ENCODE measurements around the gene IGSF21.

Gene IGSF21

GRCh38 chr1:18174037-18174436, 66.4 kb downstream of the IGSF21 start:
- DNase-seq (ENCODE audit: insufficient read length, low spot score): no peak
- FAIRE-seq: no peak

DNA sequence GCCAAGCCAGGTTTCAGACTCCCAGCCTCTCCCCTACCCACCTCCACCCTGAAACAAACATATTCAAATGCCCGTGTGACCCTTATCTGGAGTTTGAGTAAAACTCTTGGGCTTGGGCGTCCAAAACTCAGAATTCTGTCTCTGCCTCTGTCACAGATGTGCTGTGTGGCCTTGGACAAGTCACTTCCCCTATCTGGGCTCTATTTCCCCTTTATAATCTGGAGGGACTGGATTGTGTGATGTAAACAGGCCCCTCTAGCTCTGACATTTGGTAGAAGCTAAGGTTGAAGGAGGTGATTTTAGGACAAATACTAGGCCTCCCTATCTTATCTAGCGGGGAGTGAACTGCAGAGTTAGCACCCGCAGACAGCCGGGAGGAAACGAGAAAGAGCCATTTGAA, 67.5 kb downstream of the IGSF21 start:
- no peak for DNase-seq (ENCODE audit: insufficient read length, low spot score)

DNA sequence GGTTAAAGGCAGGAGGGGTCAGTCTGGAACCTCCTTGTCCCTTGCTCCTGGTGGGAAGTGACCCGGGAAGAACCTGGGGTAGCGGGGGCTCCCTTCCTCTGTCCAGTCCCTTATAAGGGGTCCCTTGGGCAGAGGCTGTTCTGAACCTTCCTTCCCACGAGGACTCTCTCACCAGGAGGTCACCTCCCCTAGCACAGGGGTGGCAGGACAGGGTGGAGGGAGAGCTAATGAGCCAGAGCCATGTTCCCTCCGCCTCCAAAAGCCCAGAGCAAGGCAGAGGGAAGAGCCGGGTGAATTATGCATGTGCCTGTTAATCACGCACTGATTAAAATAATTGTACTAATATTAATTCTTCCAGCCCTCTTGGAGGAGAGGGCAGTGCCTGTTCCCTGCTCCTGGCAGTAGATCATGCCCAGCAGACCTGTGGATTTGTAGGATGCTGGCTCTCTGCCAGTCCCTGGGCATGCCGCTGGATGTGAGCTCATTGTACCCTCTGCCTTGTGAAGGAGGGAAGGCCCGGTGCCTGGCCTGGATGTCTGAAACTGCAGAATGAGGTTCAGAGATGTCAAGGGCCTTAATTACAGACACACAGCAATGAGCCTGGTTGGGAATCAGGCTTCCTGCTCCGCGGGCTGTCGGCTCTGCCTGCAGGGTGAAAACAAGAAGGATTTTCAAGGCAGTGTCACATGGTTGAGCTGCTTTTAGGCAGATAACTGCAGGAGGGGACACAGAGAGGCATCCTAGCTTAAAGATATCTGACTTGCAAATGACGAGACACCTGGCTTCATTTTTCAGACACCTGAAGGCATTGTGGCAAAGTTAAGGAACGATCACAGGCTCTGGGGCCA, 68.2 kb downstream of the IGSF21 start:
- DNase-seq (ENCODE audit: insufficient read length, low spot score): no peak

More for the DNA sequence above, 67.5 kb downstream of the IGSF21 start:
- no peak for FAIRE-seq

DNA sequence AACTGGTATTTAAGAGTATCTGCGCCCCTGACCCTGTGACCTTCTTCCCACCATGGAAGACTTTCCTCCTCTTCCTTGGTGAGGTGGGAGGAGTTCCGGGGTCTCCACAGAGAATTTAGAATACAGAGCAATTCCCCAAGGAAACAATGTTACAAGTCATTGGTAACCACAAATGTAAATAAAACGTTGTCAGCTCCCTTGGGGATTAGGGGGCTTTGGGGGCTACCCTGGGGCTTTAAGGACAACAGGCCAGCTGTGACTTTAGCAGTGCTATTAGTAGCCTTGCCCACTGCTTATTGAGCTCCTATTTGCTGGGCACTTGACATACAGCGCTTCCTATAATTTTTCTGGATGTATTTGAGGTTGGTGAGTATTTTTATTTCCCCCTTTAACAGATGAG, 69.0 kb downstream of the IGSF21 start:
- DNase-seq (ENCODE audit: insufficient read length, low spot score) (no peak), FAIRE-seq (no peak)

More for the DNA sequence above, 68.2 kb downstream of the IGSF21 start:
- no peak for FAIRE-seq

GRCh38 chr1:18178111-18178510, 70.5 kb downstream of the IGSF21 start:
- no peak for FAIRE-seq
- DNase-seq (ENCODE audit: insufficient read length, low spot score): peak; percentile 23

GRCh38 chr1:18179009-18179408, 71.4 kb downstream of the IGSF21 start:
- DNase-seq (ENCODE audit: insufficient read length, low spot score) (no peak), FAIRE-seq (no peak)

DNA sequence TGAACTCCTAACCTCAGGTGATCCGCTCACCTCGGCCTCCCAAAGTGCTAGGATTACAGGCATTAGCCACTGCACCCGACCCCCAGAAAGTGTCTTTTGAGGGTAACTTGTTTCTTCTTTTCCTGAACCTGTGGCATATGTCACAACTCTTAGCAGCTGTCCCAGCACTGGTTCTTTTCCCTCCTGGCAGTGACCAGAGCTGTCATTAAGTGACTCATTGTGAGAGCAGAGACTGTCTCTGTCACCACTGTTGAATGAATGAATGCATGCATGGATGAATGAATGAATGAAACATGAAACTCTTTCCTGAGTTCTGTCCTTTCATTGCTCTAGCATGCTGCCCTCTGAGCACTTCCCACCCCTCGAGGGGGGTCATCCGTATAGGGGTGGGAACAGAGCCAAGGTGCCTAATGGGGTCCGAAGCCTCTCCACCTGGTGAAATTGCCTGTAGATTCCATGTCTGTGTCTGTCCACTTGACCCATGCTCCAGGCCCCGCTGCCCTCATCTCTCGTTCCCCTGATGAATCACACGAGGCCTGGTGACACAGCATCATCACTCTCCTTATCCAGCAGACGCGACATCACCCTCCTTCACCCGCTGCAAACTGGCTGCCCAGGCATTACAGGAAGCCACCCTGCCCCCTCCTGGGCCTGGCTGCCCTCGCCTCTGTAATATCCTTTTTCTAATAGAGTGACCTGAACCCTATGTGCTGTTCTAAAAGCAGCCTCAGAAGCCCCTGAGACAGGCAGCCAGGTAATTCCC, 75.0 kb downstream of the IGSF21 start:
- DNase-seq (ENCODE audit: insufficient read length, low spot score) (no peak), FAIRE-seq (no peak)

- FAIRE-seq: no peak
- DNase-seq (ENCODE audit: insufficient read length, low spot score): no peak
These were observed 75.9 kb downstream of the IGSF21 start for GRCh38 chr1:18183533-18183932.

DNA sequence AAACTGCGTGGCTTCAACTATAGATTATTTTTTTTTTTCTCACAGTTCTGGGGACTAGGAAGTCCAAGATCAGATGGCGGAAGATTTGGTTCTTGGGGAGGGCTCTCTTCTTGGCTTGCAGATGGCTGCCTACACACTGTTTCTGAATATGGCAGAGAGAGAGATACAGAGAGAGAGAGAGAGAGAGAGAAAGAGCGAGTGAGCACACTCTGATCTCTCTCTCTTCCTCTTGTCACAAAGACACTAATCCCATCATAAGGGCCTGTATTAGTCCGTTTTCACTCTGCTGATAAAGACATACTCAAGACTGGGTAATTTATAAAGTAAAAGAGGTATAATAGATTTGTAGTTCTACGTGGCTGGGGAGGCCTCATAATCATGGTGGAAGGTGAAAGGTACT, 79.5 kb downstream of the IGSF21 start:
- DNase-seq (ENCODE audit: insufficient read length, low spot score) (no peak), FAIRE-seq (no peak)

DNA sequence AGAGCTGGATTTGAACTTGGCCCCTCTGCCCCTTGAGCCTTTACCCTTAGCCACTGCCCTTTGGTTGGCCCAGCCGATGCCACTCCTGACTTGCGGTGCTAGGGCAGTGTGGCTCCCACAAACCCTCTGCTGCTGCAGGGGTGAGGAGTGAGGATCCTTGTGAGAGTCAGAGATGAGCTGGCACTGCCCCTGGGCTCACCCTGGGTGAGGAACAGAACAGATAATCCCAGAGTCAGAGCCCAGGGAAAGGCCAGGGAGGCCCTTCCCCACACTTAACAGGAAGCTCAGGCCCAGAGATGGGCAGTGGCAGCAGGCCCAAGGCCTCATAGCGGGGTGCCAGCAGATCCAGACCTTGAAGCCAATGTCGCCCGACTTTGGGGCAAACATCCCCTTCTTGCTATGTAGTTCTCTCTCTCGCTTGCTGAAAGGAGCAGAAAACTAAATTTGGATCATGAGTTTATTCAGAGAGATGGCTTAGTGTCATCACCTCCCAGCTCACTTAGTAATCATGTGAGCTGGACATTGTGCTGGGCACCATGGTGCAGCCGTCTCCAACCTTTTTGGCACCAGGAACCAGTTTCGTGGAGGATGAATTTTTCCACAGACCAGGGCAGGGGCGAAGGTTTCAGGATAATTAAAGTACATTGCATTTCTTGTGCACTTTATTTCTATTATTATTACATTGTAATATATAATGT, 81.4 kb downstream of the IGSF21 start:
- DNase-seq (ENCODE audit: insufficient read length, low spot score) (no peak), FAIRE-seq (no peak)

DNA sequence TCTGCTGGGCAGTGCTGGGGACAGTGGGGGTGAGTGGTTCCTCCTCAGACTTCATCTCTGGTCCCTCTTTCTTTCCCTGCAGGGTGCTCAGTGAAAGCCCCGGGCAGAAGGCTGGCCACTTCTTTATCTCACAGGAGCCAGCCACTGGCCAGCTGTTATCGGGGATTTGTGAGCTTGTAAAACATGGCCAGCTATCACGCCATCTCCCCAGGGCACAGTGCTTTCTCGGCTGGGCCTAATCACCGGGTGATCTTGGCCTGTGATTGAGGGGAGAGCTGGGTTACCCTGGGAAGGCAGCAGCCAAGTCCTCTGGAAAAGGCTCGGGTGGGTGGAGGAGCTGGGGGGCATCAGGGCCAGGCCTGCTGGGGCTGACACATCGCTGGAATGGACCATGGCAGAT, 83.0 kb downstream of the IGSF21 start:
- FAIRE-seq (no peak), DNase-seq (ENCODE audit: insufficient read length, low spot score) (no peak)

DNA sequence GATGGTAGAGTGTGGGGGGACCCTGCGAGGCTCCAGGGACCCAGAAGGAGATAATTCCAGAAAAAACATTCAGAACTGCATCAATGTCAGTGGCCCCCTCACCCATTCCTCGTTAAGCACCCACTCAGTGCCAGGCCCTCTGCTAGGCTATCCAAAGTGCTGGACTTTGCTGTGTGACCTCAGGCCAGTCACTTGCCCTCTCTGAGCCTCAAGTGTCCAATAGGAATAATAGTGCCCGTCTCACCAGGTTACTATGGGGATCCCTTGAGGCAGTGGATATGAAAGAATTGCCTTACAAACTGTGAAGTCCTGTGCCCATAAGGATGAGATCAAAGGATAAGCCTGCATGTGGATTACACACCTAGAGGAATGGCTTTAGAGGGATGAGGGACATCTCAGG, 83.4 kb downstream of the IGSF21 start:
- no peak for DNase-seq (ENCODE audit: insufficient read length, low spot score)
- FAIRE-seq: no peak

DNA sequence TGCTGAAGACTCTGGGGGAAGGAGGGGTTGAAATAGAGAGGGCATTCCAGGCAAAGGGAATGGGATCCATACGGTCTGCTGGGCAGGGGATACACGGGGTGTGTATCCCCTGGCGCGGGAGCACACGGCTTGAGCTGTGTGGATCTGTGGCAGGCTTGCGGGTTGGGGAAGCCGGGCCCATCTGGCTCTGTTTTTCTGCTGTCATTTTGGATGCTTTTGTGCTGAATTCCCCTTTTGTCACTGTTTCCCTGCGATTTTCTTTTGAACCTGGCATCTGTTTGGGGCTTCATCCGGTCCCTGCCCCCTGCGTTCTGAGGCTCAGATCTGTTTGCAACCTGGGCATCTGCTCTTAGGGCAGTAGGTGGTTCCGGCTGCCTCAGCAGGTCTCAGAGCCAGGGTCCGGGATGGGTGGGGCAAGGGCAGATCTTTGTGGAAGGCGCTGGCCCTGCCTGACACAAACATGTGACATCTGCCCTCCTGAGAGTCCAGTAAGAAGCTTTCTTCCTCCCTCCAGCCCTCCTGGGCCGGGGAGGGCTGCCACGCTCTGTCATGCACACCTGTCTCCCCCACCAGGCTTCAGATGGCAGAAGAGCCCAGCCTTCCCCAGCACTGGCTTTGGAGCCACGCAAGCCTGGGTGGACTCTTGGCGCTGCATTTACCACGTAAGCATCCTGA, 84.0 kb downstream of the IGSF21 start:
- FAIRE-seq (no peak), DNase-seq (ENCODE audit: insufficient read length, low spot score) (no peak)

DNA sequence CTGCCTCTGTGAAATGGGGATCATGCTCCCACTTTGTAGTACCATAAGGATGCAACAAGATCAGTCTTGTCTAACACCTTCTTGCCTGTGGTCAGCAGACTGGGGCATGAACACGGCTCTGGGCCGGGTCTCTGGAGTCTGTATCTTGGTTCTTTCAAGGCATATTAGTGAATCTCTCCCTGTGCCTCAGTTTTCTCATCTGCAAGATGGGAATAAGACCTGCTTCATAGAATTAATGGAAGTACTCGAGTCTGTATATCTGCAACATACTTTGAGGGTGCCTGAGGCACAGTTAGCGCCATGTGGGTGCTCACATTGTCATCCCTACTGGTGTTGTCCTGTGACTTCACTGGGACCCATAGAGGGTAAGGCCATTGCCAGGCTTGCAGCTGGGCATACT, 84.6 kb downstream of the IGSF21 start:
- FAIRE-seq (no peak), DNase-seq (ENCODE audit: insufficient read length, low spot score) (no peak)

DNA sequence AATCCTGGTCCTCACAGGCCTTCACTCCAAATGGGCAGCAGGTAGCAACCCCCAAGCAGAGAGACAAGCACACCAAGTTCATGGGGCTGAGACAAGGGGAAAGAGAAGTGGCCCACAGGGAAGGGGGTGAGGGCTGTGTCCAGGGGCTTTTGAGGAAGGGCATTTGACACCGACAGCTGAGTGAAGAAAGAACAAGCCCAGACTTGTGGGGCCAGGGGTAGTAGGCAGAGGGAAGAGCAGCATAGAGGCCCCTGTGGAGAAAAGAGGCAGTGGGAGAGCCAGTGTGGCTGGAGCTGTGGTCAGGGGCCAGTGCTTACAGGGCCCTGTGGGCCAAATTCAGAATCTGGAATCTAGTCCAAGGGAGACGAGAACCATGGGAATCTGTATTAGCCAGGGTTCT, 85.4 kb downstream of the IGSF21 start:
- FAIRE-seq: no peak

DNA sequence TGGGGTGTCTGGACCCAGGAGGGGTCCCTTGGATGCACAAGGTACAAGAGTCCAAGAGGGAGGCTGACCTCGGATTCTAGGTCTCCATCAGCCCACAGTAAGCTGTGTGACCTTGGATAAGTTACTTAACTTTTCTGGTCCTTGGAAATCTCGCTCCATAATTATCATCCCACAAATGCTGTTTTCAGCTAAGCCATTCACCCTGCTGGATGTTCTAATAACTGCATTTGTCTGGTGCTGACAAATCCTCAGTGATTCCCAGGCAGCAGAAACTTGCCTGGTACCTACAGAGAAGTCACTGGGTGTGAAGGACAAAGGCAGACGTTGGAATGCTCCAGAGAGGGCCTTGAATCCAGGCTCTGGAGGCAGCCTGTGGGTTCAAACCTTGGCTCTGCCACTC, 89.7 kb downstream of the IGSF21 start:
- FAIRE-seq (no peak), DNase-seq (ENCODE audit: insufficient read length, low spot score) (no peak)

More for the DNA sequence above, 85.4 kb downstream of the IGSF21 start:
- no peak for DNase-seq (ENCODE audit: insufficient read length, low spot score)

- no peak for FAIRE-seq
- DNase-seq (ENCODE audit: insufficient read length, low spot score): no peak
These were observed 90.7 kb downstream of the IGSF21 start for GRCh38 chr1:18198260-18198659.

DNA sequence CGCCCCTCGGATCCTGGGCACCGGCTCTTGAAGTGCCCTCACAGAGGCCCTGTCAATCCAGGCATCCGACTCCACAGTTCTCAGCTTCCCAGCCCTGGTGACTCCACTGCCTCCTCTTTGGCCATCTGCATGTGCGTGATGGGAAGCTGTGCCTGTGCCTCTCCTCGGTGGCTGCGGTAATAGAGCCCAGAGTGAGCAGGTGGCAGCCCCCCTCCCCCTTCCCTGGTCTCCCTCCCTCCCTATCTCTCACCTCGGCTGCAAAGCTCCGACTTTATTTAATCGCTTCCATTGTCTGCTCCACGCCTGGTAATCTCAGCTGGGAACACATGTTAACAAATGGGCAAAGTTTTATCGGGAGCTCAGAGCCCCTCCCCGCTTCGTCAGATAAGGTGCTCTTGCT, 91.9 kb downstream of the IGSF21 start:
- no peak for DNase-seq (ENCODE audit: insufficient read length, low spot score)
- FAIRE-seq: no peak

- no peak for DNase-seq (ENCODE audit: insufficient read length, low spot score)
- FAIRE-seq: no peak
These were observed 92.6 kb downstream of the IGSF21 start for GRCh38 chr1:18200136-18200717.

DNA sequence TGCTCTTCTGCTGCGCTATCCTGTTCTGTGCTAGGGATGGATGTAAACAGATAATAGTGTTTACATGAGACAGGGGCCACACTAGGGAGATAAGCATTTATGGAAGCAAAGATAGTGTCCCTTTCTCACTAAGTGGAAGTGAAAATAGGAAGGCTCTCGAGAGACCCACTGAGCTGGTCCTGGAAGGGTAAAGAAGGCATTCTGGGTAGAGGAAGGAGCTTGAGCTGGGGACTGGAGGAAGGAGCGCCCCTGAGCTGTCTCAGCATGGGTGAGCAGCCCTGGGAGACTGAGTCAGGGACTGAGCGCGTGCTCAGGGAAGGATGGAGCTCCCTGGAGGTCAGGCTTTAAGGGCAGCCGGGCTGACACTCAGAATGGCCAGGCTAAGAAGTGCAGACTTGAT, 93.3 kb downstream of the IGSF21 start:
- FAIRE-seq (no peak), DNase-seq (ENCODE audit: insufficient read length, low spot score) (no peak)

Data from GM19239 (cell line).